ENCODE data around the gene IL16. TPM values are rescaled to one million over a fixed set of nuclear protein-coding genes. Genes with fewer than 3 reads are reported as not detected.
A peak's percentile ranks its signal among the peaks of the same experiment; 100 is the strongest.

The IL16 gene
- total RNA-seq, 3 donors from 2014 or later, result 11.1 to 40.5 (median 20.3) TPM

GRCh38 chr15:81303244-81304225, 106.9 kb downstream of the IL16 start:
- H3K36me3 ChIP-seq, result no peaks in the 10 kb centered on the region
- intact Hi-C loops (cut with DNase I; ENCODE audit: low total_unique reads), result no loop called here
- peaks cover 0 to 4% of the 10 kb centered on the region in 2 donors for H3K4me1 ChIP-seq
- H3K27me3 ChIP-seq, result no peaks in the 10 kb centered on the region
- H3K4me3 ChIP-seq, result no peak overlapping the region
- DNase-seq (ENCODE audit: low spot score in 2 of 2), result no peak
- H3K9me3 ChIP-seq, result no peaks in the 10 kb centered on the region
- TF ChIP-seq POLR2A (IDR thresholded peaks at IDR 0.05), result no peak
- TF ChIP-seq POLR2AphosphoS5 (IDR thresholded peaks at IDR 0.05), result no peak
- peak overlapping the region; percentile 13 to 57 for H3K27ac ChIP-seq

GRCh38 chr15:81304226-81304625, 107.5 kb downstream of the IL16 start:
- TF ChIP-seq POLR2AphosphoS5 (IDR thresholded peaks at IDR 0.05) (no peak), POLR2A (IDR thresholded peaks at IDR 0.05) (no peak), CTCF (IDR thresholded peaks at IDR 0.05) (no peak)
- H3K4me1 ChIP-seq, result peaks cover 0 to 4% of the 10 kb centered on the region in 2 donors
- H3K27me3 ChIP-seq, result no peaks in the 10 kb centered on the region
- no peaks in the 10 kb centered on the region for H3K36me3 ChIP-seq
- DNase-seq (ENCODE audit: low spot score in 2 of 2), result no peak
- no peaks in the 10 kb centered on the region for H3K9me3 ChIP-seq
- H3K4me3 ChIP-seq, result no peak overlapping the region
- H3K27ac ChIP-seq, result peak overlapping the region in 1 of 2 donors; percentile 13
- intact Hi-C loops (cut with DNase I; ENCODE audit: low total_unique reads), result no loop called here

GRCh38 chr15:81308260-81308659, 111.6 kb downstream of the IL16 start:
- no peak overlapping the region for H3K4me3 ChIP-seq
- no peaks in the 10 kb centered on the region for H3K27me3 ChIP-seq
- H3K9me3 ChIP-seq, result no peaks in the 10 kb centered on the region
- peaks cover 0 to 11% of the 10 kb centered on the region in 2 donors for H3K4me1 ChIP-seq
- no peak for DNase-seq (ENCODE audit: low spot score in 2 of 2)
- no peaks in the 10 kb centered on the region for H3K36me3 ChIP-seq
- H3K27ac ChIP-seq, result no peak overlapping the region
- intact Hi-C loops (cut with DNase I; ENCODE audit: low total_unique reads), result no loop called here
- TF ChIP-seq POLR2A (IDR thresholded peaks at IDR 0.05) (no peak), CTCF (IDR thresholded peaks at IDR 0.05) (no peak), POLR2AphosphoS5 (IDR thresholded peaks at IDR 0.05) (no peak)

GRCh38 chr15:81309647-81310450, 113.2 kb downstream of the IL16 start:
- Histone ChIP-seq H3K9me3 (no peaks in the 10 kb centered on the region), H3K36me3 (no peaks in the 10 kb centered on the region), H3K27ac (no peak overlapping the region), H3K4me1 (peaks cover 0 to 7% of the 10 kb centered on the region in 2 donors), H3K4me3 (no peak overlapping the region), H3K27me3 (no peaks in the 10 kb centered on the region)
- intact Hi-C loops (cut with DNase I; ENCODE audit: low total_unique reads), result no loop called here
- DNase-seq (ENCODE audit: low spot score in 2 of 2), result no peak
- TF ChIP-seq POLR2A (IDR thresholded peaks at IDR 0.05) (no peak), POLR2AphosphoS5 (IDR thresholded peaks at IDR 0.05) (no peak), CTCF (IDR thresholded peaks at IDR 0.05) (no peak)

GRCh38 chr15:81310480-81310879, 113.8 kb downstream of the IL16 start:
- DNase-seq (ENCODE audit: low spot score in 2 of 2), result no peak
- Histone ChIP-seq H3K27ac (peak overlapping the region in 1 of 2 donors; percentile 61), H3K4me3 (no peak overlapping the region), H3K9me3 (no peaks in the 10 kb centered on the region), H3K27me3 (no peaks in the 10 kb centered on the region), H3K36me3 (no peaks in the 10 kb centered on the region), H3K4me1 (peaks cover 0 to 7% of the 10 kb centered on the region in 2 donors)
- TF ChIP-seq POLR2A (IDR thresholded peaks at IDR 0.05) (no peak), POLR2AphosphoS5 (IDR thresholded peaks at IDR 0.05) (no peak), CTCF (IDR thresholded peaks at IDR 0.05) (no peak)
- intact Hi-C loops (cut with DNase I; ENCODE audit: low total_unique reads), result no loop called here

Measured in breast epithelium (tissue), 4 donors.